GM19023 (cell line): ENCODE measurements around the gene TLCD1.

ENCODE experiments used
- ATAC-seq: cut with Tn5 transposase; IDR thresholded peaks from one replicate; pipeline ENCODE4 v1.9.1; 2021; ENCODE audit warnings: mild to moderate bottlenecking, moderate library complexity; ENCODE audit not compliant: unreplicated experiment

Gene TLCD1

DNA sequence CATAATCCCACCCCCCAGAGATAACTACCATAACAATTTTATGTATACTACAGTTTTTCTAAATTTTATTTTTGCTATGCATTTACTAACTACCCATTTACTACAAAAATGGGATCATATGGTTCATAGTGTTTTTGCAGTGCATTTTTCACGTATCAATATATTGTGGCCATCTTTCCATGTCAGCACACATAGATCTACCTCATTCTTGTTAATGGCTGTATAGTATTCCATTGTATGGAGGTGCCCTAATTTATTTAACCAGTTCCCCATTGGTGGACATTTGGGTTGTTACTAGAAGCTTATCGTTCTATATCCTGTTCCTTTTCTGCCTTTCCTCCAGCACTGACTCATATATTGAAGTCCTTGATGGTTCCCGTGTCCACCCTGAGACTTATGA lies 37.0 kb downstream of the TLCD1 start:
- ATAC-seq: no peak

DNA sequence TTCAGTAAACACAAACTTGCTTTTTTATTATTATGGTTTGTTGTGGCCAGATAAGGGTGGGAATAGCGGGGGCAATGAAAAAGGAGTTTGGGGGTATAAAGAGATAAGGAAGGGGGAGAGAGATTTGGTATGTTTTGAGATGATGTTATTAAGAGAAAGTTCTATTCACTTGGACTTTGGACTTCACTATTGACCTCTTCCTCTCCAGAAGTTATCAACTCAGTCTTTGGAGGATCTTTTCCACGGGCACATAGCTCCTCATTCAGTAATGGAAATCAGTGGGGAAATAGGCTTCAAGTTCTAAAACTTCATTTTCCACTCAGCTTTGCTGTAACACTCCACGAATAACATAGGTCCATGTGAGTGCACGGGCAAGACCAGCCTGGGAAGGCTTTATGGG lies 37.6 kb downstream of the TLCD1 start:
- ATAC-seq: no peak

DNA sequence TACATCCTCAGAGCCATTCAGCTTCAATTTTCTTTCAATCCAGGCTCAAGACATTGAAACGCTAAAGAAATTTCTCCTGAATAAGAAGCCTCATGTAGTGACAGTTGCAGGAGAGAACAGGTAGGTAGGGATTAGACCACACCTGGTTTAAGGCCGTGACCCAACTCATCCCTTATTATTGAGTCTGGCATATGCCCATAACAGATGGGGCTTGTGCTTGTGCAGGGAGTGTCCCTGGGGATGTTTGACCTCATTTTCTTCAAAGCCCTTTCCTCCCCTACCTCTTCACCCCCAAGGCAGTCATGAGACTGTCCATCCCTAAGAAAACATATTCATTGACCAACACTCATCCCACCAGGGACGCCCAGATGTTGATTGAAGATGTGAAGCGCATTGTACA lies 39.7 kb downstream of the TLCD1 start:
- no peak for ATAC-seq

DNA sequence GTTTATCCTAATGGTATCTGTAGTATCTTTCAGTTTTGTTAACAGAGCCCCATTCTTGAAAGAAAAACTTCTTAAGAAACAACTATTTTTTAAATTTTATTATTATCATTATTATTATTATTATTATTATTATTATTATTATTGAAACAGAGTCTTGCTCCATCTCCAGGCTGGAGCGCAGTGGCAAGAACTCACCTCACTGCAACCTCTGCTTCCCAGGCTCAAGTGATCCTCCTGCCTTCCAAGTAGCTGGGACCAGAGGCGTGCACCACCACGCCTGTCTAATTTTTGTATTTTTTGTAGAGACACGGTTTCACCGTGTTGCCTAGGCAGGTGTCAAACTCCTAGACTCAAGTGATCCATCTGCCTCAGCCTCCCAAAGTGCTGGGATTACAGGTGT lies 40.7 kb downstream of the TLCD1 start:
- ATAC-seq: no peak

DNA sequence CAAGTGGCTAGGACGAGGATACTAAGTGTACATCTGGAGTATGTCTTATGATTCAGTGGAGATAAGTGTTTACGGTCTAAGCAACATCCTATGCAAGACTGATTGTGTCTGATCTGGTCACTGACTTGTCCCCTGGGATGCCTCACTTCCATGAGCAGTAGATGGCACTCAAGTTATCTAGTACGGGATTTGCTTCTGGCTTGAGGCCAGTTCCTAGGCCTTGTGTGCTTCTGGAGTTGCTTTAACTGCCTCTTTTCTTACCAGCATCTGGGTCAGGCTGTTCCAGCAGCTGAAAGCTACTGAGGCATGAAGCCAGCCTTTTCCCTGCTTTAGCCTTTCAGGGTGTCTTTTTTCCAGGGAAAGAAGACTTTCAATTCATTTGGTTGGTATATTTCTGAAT lies 41.1 kb downstream of the TLCD1 start:
- ATAC-seq: no peak

DNA sequence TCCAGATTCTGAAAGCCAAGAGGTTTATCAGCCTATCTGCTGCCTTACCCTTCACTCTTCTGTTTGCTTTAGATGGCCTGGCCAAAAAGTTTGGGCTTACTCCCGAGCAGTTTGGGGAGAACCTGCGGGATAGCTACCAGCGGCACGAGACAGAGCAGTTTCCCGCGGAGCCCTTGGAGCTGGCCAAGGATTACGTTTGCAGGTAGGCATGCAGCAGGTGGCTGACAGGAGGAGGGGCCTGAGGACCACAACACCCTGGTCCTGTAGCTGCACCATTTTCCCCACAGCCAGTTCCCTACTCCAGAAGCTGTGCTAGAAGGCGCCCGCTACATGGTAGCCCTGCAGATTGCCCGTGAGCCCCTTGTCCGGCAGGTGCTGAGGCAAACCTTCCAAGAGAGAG lies 43.4 kb downstream of the TLCD1 start:
- ATAC-seq: no peak

DNA sequence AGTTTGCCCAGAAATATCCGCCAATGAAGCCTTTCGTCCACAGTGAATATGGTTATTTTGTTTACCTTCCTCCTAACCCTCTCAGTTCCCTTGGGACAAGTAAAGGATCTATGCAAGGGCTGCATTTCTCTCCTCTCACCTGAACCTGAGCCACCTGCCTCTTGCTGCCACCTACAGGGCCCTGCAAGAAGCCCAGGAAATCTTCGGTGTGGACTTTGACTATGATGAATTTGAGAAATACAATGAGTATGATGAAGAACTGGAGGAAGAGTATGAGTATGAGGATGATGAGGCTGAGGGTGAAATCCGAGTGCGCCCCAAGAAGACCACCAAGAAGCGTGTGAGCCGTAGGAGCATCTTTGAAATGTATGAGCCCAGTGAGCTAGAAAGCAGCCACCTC lies 50.1 kb downstream of the TLCD1 start:
- no peak for ATAC-seq

DNA sequence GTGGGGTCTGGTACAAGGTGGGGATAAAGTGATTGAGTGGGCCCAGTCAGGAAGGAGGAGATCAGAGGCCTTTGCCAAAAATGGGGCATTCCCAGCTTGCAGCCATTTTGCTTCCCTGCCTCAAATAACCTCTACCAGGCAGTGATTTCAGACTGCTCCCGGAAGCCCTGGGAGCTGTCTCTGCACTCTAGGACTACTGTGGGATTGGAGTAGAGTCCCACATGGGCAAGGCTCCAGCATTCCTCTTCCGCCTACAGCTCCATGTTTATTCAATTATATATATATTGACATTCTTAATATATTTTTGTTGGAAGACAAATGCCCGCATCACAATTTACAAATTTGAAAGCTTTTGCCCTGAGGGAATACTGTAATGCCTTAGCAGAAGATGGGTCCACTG lies 50.5 kb downstream of the TLCD1 start:
- ATAC-seq: no peak
